ENCODE measurements around the gene SLC44A1.

DNA sequence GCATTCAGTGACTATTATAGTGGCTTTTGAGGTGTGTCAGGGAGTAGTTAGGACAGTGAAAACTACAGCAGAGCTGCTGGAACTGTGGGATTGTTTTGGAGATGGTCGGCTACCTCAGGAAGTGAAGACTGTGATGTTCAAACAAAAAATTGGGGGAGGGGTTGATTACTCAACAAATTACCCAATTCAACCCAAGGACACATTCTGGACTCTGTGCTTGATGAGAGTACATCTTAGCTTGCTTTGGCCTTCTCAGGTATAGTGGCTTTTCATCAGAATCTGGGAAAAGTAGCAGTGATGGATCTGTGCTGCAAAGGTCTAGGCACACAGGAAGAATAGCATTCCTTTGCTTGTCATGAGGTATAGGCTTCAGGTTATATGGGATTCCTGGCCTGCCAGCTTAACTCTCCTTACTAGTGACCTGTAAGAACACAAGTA, 47.0 kb downstream of the SLC44A1 start:
- TF ChIP-seq, protein P1, sequence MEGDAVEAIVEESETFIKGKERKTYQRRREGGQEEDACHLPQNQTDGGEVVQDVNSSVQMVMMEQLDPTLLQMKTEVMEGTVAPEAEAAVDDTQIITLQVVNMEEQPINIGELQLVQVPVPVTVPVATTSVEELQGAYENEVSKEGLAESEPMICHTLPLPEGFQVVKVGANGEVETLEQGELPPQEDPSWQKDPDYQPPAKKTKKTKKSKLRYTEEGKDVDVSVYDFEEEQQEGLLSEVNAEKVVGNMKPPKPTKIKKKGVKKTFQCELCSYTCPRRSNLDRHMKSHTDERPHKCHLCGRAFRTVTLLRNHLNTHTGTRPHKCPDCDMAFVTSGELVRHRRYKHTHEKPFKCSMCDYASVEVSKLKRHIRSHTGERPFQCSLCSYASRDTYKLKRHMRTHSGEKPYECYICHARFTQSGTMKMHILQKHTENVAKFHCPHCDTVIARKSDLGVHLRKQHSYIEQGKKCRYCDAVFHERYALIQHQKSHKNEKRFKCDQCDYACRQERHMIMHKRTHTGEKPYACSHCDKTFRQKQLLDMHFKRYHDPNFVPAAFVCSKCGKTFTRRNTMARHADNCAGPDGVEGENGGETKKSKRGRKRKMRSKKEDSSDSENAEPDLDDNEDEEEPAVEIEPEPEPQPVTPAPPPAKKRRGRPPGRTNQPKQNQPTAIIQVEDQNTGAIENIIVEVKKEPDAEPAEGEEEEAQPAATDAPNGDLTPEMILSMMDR (IDR thresholded peaks at IDR 0.05 in 2 of 3, conservative IDR thresholded peaks at IDR 0.05 in 1 of 3; ENCODE audit: control insufficient read depth in 2 of 3, extremely low read depth in 1 of 3, insufficient read depth in 1 of 3, low read depth in 3 of 3, low read length in 3 of 3): no peak
- TF ChIP-seq POLR2A (IDR thresholded peaks at IDR 0.05; ENCODE audit: low read depth, low read length): no peak

Data from GM12878 (cell line).